ENCODE results near the gene KCNQ1.

- TF ChIP-seq CTCF (IDR thresholded peaks at IDR 0.05), result no peak
- TF ChIP-seq POLR2A (IDR thresholded peaks at IDR 0.05), result no peak
Observed at GRCh38 chr11:2569321-2569721, 124.5 kb downstream of the KCNQ1 start.

All from lower leg skin (tissue), 3 donors.